Fibroblast of lung (primary cell): ENCODE results near the gene ARL6IP5. TPM values are rescaled to one million over a fixed set of nuclear protein-coding genes. Genes with fewer than 3 reads are reported as not detected.

Experiments
- DNase-seq, 2 donors: peaks; one replicate each; pipeline versions ENCODE4 v3.0.0 to v3.0.0-alpha.2; 2010; ENCODE audit warnings: low read depth in 2 of 2
- H2AFZ ChIP-seq: 2 replicates; pipeline ENCODE4 v1.5.1; 2012; ENCODE audit warnings: low read length, control low read depth, inconsistent platforms
- H3K27ac ChIP-seq: 2 replicates; pipeline ENCODE4 v1.5.1; 2011; ENCODE audit warnings: low read length, control low read depth; ENCODE audit not compliant: insufficient read depth
- H3K27me3 ChIP-seq: 2 replicates; pipeline ENCODE4 v1.5.1; 2011; ENCODE audit warnings: mild to moderate bottlenecking, low read length; ENCODE audit not compliant: control insufficient read depth, insufficient read depth
- H3K36me3 ChIP-seq: 2 replicates; pipeline ENCODE4 v1.5.1; 2011; ENCODE audit warnings: low read length; ENCODE audit not compliant: control insufficient read depth, insufficient read depth
- H3K4me1 ChIP-seq: 2 replicates; pipeline ENCODE4 v1.5.1; 2011; ENCODE audit warnings: low read length; ENCODE audit not compliant: control insufficient read depth, insufficient read depth; ENCODE audit errors: extremely low read depth
- H3K4me2 ChIP-seq: 2 replicates; pipeline ENCODE4 v1.5.1; 2011; ENCODE audit warnings: low read length, control low read depth; ENCODE audit not compliant: insufficient read depth; ENCODE audit errors: extremely low read depth
- H3K4me3 ChIP-seq, 4 experiments: fragments of 200-600 bp in 1 of 4; sonication (generic) in 1 of 4; replicated peaks in 1 of 4; 2 replicates each; pipeline ENCODE4 v1.5.1; 2011 to 2016; ENCODE audit warnings: low read length in 4 of 4, low read depth in 3 of 4, mild to moderate bottlenecking in 3 of 4, control low read depth in 2 of 4, inconsistent platforms in 1 of 4, mixed read lengths in 1 of 4; ENCODE audit not compliant: insufficient read depth in 1 of 4; ENCODE audit errors: control extremely low read depth in 1 of 4
- H3K79me2 ChIP-seq: 2 replicates; pipeline ENCODE4 v1.5.1; 2012; ENCODE audit warnings: mild to moderate bottlenecking, low read length, inconsistent platforms; ENCODE audit not compliant: control insufficient read depth, insufficient read depth
- H3K9ac ChIP-seq: 2 replicates; pipeline ENCODE4 v1.5.1; 2011; ENCODE audit warnings: mild to moderate bottlenecking, low read length, control low read depth; ENCODE audit not compliant: insufficient read depth
- H3K9me3 ChIP-seq: 2 replicates; pipeline ENCODE4 v1.5.1; 2012; ENCODE audit warnings: low read depth, low read length; ENCODE audit not compliant: control insufficient read depth, insufficient read depth
- H4K20me1 ChIP-seq: 2 replicates; pipeline ENCODE4 v1.5.1; 2011; ENCODE audit warnings: low read length; ENCODE audit not compliant: control insufficient read depth, insufficient read depth; ENCODE audit errors: extremely low read depth
- EZH2 ChIP-seq: IDR thresholded peaks from 2 replicates; pipeline ENCODE4 v1.5.1; 2012; ENCODE audit warnings: low read length, control low read depth, mild to moderate bottlenecking; ENCODE audit errors: missing control alignments
- polyA plus RNA-seq, 2 donors: library from polyadenylated mRNA; depleted of rRNA in 1 of 2; stranded (reverse) in 1 of 2; unstranded in 1 of 2; fragments of >200 nt; gene quantifications; 2 replicates each; pipeline ENCODE4 v1.2.1, GENCODE V29; 2011 to 2012; ENCODE audit warnings: missing spikeins in 1 of 2
- total RNA-seq: library from RNA; depleted of rRNA; stranded (reverse); fragments of >200 nt; gene quantifications from 2 replicates; pipeline ENCODE4 v1.2.1, GENCODE V29; 2014
- TF ChIP-seq, protein P1 (sequence below), 2 donors: IDR thresholded peaks in 1 of 2; conservative IDR thresholded peaks in 1 of 2; 1 replicate in 1 of 2; 2 replicates in 1 of 2; pipeline ENCODE4 v1.5.1; 2011 to 2012; ENCODE audit warnings: low read length in 2 of 2, control low read depth in 1 of 2, inconsistent platforms in 1 of 2, low read depth in 1 of 2, mild to moderate bottlenecking in 1 of 2

The ARL6IP5 gene
- total and polyA plus RNA-seq, 2 donors (not counting 1 experiment from before 2014, with no cell fraction given) = 209 to 253 TPM

DNA sequence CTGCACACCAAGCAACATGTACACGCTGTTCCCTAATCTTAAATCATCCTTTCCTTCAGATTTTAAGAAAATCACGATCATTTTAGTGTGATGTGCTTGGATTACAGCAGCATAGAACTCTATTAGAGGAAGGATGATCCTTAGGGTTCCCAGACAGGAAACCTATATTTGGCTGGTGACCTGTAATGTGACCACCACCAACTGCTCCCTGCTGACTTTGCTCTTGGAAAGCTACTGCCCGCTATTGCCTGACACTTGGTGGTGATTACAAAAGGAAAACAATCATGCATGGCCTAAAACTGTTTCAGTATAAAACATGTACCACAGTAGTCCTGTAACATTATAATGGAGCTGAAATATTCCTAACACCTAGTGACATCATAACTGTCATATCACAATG, 64.8 kb downstream of the ARL6IP5 start:
- Histone ChIP-seq H3K79me2 (no peaks in the 10 kb centered on the region), H4K20me1 (no peaks in the 10 kb centered on the region), H2AFZ (no peak overlapping the region), H3K36me3 (no peaks in the 10 kb centered on the region), H3K4me1 (no peaks in the 10 kb centered on the region), H3K27ac (no peak overlapping the region), H3K4me3 (no peak overlapping the region), H3K27me3 (no peaks in the 10 kb centered on the region), H3K4me2 (no peak overlapping the region), H3K9ac (no peak overlapping the region), H3K9me3 (no peaks in the 10 kb centered on the region)
- no peak for TF ChIP-seq EZH2
- TF ChIP-seq, protein P1, sequence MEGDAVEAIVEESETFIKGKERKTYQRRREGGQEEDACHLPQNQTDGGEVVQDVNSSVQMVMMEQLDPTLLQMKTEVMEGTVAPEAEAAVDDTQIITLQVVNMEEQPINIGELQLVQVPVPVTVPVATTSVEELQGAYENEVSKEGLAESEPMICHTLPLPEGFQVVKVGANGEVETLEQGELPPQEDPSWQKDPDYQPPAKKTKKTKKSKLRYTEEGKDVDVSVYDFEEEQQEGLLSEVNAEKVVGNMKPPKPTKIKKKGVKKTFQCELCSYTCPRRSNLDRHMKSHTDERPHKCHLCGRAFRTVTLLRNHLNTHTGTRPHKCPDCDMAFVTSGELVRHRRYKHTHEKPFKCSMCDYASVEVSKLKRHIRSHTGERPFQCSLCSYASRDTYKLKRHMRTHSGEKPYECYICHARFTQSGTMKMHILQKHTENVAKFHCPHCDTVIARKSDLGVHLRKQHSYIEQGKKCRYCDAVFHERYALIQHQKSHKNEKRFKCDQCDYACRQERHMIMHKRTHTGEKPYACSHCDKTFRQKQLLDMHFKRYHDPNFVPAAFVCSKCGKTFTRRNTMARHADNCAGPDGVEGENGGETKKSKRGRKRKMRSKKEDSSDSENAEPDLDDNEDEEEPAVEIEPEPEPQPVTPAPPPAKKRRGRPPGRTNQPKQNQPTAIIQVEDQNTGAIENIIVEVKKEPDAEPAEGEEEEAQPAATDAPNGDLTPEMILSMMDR (conservative IDR thresholded peaks at IDR 0.05 in 1 of 2, IDR thresholded peaks at IDR 0.05 in 1 of 2; ENCODE audit: low read depth in 1 of 2, low read length in 2 of 2) = no peak
- no peak for DNase-seq

Other genes starting within 250 kb of the ARL6IP5 start
- gene TAFA4, start 152.4 kb upstream of the ARL6IP5 start, total RNA-seq = not detected in 2 replicates
- not detected in 2 replicates for gene TAFA4, start 152.4 kb upstream of the ARL6IP5 start, polyA plus RNA-seq
- gene EOGT, start 71.3 kb upstream of the ARL6IP5 start, total RNA-seq = 44.2 and 50.9 TPM in 2 replicates
- gene EOGT, start 71.3 kb upstream of the ARL6IP5 start, polyA plus RNA-seq = 28.0 and 30.6 TPM in 2 replicates
- gene TMF1, start 32.6 kb upstream of the ARL6IP5 start, total RNA-seq = 37.0 and 51.5 TPM in 2 replicates
- gene TMF1, start 32.6 kb upstream of the ARL6IP5 start, polyA plus RNA-seq = 18.0 and 27.5 TPM in 2 replicates
- gene UBA3, start 4.6 kb upstream of the ARL6IP5 start, total RNA-seq = 70.4 and 93.3 TPM in 2 replicates
- gene UBA3, start 4.6 kb upstream of the ARL6IP5 start, polyA plus RNA-seq = 77.2 and 95.4 TPM in 2 replicates
- 0.51 and 4.0 TPM in 2 replicates for gene LMOD3, start 37.7 kb downstream of the ARL6IP5 start, total RNA-seq
- gene LMOD3, start 37.7 kb downstream of the ARL6IP5 start, polyA plus RNA-seq = 0.20 TPM in 2 replicates